HEK293 (cell line): ENCODE data around the gene USH1G.
A peak's percentile ranks its signal among the peaks of the same experiment; 100 is the strongest.

Source experiments
- CTCF ChIA-PET: fragments of 350-600 bp; formaldehyde crosslinking; extraction: SDS; loops from one replicate; lab custom pipeline; 2021; ENCODE audit warnings: antibody characterized with exemption; lab: Yijun Ruan, JAX
- POLR2A ChIA-PET: fragments of 300-600 bp; formaldehyde crosslinking; extraction: SDS; loops from one replicate; lab custom pipeline; 2020; ENCODE audit warnings: antibody characterized with exemption, inconsistent platforms; lab: Yijun Ruan, JAX
- H3K27ac ChIP-seq: fragments of 200-500 bp; sonication (Bioruptor generic); 2 replicates; pipeline ENCODE4 v1.5.1; 2014; ENCODE audit warnings: low read depth, low read length, control low read depth, inconsistent platforms; ENCODE audit errors: extremely low read depth
- H3K36me3 ChIP-seq, 2 experiments: fragments of 200-500 bp in 1 of 2; sonication (Bioruptor generic) in 1 of 2; 1 replicate in 1 of 2; 2 replicates in 1 of 2; pipeline ENCODE4 v1.5.1; 2014 to 2017; ENCODE audit warnings: inconsistent platforms in 2 of 2, low read length in 2 of 2; ENCODE audit not compliant: control insufficient read depth in 2 of 2, insufficient read depth in 1 of 2
- H3K4me1 ChIP-seq: fragments of 200-500 bp; sonication (Bioruptor generic); 2 replicates; pipeline ENCODE4 v1.5.1; 2014; ENCODE audit warnings: mild to moderate bottlenecking, low read length, inconsistent platforms; ENCODE audit not compliant: control insufficient read depth, insufficient read depth
- H3K4me3 ChIP-seq: 2 replicates; pipeline ENCODE4 v1.5.1; 2011; ENCODE audit warnings: low read depth, mild to moderate bottlenecking, control low read depth, low read length, moderate library complexity
- H3K9me3 ChIP-seq: fragments of 200-500 bp; sonication (Bioruptor generic); 2 replicates; pipeline ENCODE4 v1.5.1; 2014; ENCODE audit warnings: low read depth, low read length, inconsistent platforms; ENCODE audit not compliant: control insufficient read depth, insufficient read depth
- EGR2 ChIP-seq: fragments of 450-650 bp; formaldehyde crosslinking; IDR thresholded peaks from 2 replicates; pipeline ENCODE4 v1.5.1; 2016; ENCODE audit warnings: low read depth, missing biosample characterization, missing genetic modification characterization
- GLIS2 ChIP-seq: fragments of 450-650 bp; formaldehyde crosslinking; IDR thresholded peaks from 2 replicates; pipeline ENCODE4 v1.5.1; 2016; ENCODE audit warnings: missing biosample characterization, missing genetic modification characterization
- MZF1 ChIP-seq: fragments of 450-650 bp; formaldehyde crosslinking; IDR thresholded peaks from 2 replicates; pipeline ENCODE4 v1.5.1; 2017; ENCODE audit warnings: missing biosample characterization, missing genetic modification characterization, borderline replicate concordance
- RBAK ChIP-seq: fragments of 450-650 bp; formaldehyde crosslinking; IDR thresholded peaks from 2 replicates; pipeline ENCODE4 v1.5.1; 2016; ENCODE audit warnings: missing biosample characterization, missing genetic modification characterization
- SCRT2 ChIP-seq: fragments of 450-650 bp; formaldehyde crosslinking; IDR thresholded peaks from 2 replicates; pipeline ENCODE4 v1.5.1; 2016; ENCODE audit warnings: missing biosample characterization, missing genetic modification characterization
- SP3 ChIP-seq: fragments of 450-650 bp; formaldehyde crosslinking; IDR thresholded peaks from 2 replicates; pipeline ENCODE4 v1.5.1; 2016; ENCODE audit warnings: missing biosample characterization, missing genetic modification characterization
- YY2 ChIP-seq: fragments of 450-650 bp; formaldehyde crosslinking; IDR thresholded peaks from 2 replicates; pipeline ENCODE4 v1.5.1; 2016; ENCODE audit warnings: missing biosample characterization, missing genetic modification characterization
- ZBTB48 ChIP-seq: fragments of 450-650 bp; formaldehyde crosslinking; IDR thresholded peaks from 2 replicates; pipeline ENCODE4 v1.5.1; 2016; ENCODE audit warnings: missing biosample characterization, missing genetic modification characterization
- ZNF157 ChIP-seq: fragments of 450-650 bp; formaldehyde crosslinking; IDR thresholded peaks from 2 replicates; pipeline ENCODE4 v1.5.1; 2016; ENCODE audit warnings: missing biosample characterization, missing genetic modification characterization
- ZNF239 ChIP-seq: fragments of 450-650 bp; formaldehyde crosslinking; IDR thresholded peaks from 2 replicates; pipeline ENCODE4 v1.5.1; 2016; ENCODE audit warnings: missing biosample characterization, missing genetic modification characterization
- ZNF274 ChIP-seq, 2 experiments: fragments of 200-500 bp in 1 of 2; fragments of 450-650 bp in 1 of 2; sonication (Bioruptor generic) in 1 of 2; formaldehyde crosslinking in 1 of 2; IDR thresholded peaks; 2 replicates each; pipeline versions ENCODE4 v1.5.1 to v1.6.1; 2014 to 2016; ENCODE audit warnings: borderline replicate concordance in 1 of 2, inconsistent platforms in 1 of 2, low read length in 1 of 2, missing biosample characterization in 1 of 2, missing genetic modification characterization in 1 of 2
- ZNF302 ChIP-seq: fragments of 450-650 bp; formaldehyde crosslinking; IDR thresholded peaks from 2 replicates; pipeline ENCODE4 v1.5.1; 2016; ENCODE audit warnings: missing biosample characterization, missing genetic modification characterization, low read depth
- ZNF558 ChIP-seq: fragments of 450-650 bp; formaldehyde crosslinking; IDR thresholded peaks from 2 replicates; pipeline ENCODE4 v1.5.1; 2016; ENCODE audit warnings: missing biosample characterization, missing genetic modification characterization
- ZNF560 ChIP-seq: fragments of 450-650 bp; formaldehyde crosslinking; IDR thresholded peaks from 2 replicates; pipeline ENCODE4 v1.5.1; 2017; ENCODE audit warnings: missing biosample characterization, missing genetic modification characterization, borderline replicate concordance
- ZNF571 ChIP-seq: fragments of 450-650 bp; formaldehyde crosslinking; IDR thresholded peaks from 2 replicates; pipeline ENCODE4 v1.5.0; 2017; ENCODE audit warnings: missing biosample characterization, missing genetic modification characterization
- ZNF747 ChIP-seq: fragments of 450-650 bp; formaldehyde crosslinking; IDR thresholded peaks from 2 replicates; pipeline ENCODE4 v1.5.1; 2016; ENCODE audit warnings: missing biosample characterization, missing genetic modification characterization
- ZNF785 ChIP-seq: fragments of 450-650 bp; formaldehyde crosslinking; IDR thresholded peaks from 2 replicates; pipeline ENCODE4 v1.5.1; 2016; ENCODE audit warnings: missing biosample characterization, missing genetic modification characterization
- ZSCAN16 ChIP-seq: fragments of 450-650 bp; formaldehyde crosslinking; IDR thresholded peaks from 2 replicates; pipeline ENCODE4 v1.5.1; 2016; ENCODE audit warnings: missing biosample characterization, missing genetic modification characterization
- TF ChIP-seq, protein P1 (sequence below): fragments of 450-650 bp; formaldehyde crosslinking; conservative IDR thresholded peaks from 2 replicates; pipeline ENCODE4 v1.5.1; 2016; ENCODE audit warnings: low read depth, missing biosample characterization, missing genetic modification characterization
- TF ChIP-seq, protein P2 (sequence below): fragments of 450-650 bp; formaldehyde crosslinking; IDR thresholded peaks from 2 replicates; pipeline ENCODE4 v1.5.1; 2016; ENCODE audit warnings: missing biosample characterization, missing genetic modification characterization
- TF ChIP-seq, protein P3 (sequence below): fragments of 450-650 bp; formaldehyde crosslinking; IDR thresholded peaks from 2 replicates; pipeline ENCODE4 v1.5.1; 2017; ENCODE audit warnings: missing biosample characterization, missing genetic modification characterization

Gene USH1G

DNA sequence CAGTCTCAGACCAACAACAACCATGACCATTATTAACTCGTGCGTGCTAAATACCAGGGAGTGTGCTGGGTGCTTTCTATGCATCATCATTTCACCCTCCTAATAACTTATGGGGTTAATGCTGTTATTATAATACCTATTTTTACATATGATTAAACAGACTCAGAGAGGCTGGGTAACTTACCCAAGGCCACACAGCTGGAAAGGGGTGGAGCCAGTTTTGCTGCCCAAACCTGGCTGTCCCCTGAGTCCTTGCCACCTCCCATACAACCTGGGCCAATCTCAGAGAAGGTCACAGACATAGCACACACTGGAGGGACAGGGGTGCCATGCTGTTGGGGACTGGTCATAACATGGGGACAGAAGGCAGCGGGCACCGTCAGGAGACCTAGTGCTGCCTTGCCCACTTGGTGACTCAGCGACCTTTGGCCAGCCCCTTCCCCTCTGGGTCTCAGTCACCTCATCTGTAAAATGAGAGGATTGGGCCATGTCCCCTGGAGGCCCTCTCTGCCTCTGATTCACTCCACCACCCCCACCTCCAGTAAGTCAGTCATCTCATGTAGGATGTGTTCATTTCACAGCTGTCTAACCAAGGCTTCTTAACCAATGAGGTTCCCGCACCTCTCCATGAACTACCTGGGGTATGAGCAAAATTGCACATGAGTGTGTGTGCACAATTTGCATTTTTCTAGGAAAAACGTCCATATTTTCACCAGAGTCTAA is 18.2 kb downstream of the USH1G start (continued):
- TF ChIP-seq ZNF239 (tag by site-specific recombination) (no peak), ZNF157 (tag by site-specific recombination) (no peak), YY2 (no peak), ZNF558 (tag by site-specific recombination) (no peak), ZNF785 (tag by site-specific recombination) (no peak), SP3 (no peak), ZNF571 (no peak)
- TF ChIP-seq, protein P1, sequence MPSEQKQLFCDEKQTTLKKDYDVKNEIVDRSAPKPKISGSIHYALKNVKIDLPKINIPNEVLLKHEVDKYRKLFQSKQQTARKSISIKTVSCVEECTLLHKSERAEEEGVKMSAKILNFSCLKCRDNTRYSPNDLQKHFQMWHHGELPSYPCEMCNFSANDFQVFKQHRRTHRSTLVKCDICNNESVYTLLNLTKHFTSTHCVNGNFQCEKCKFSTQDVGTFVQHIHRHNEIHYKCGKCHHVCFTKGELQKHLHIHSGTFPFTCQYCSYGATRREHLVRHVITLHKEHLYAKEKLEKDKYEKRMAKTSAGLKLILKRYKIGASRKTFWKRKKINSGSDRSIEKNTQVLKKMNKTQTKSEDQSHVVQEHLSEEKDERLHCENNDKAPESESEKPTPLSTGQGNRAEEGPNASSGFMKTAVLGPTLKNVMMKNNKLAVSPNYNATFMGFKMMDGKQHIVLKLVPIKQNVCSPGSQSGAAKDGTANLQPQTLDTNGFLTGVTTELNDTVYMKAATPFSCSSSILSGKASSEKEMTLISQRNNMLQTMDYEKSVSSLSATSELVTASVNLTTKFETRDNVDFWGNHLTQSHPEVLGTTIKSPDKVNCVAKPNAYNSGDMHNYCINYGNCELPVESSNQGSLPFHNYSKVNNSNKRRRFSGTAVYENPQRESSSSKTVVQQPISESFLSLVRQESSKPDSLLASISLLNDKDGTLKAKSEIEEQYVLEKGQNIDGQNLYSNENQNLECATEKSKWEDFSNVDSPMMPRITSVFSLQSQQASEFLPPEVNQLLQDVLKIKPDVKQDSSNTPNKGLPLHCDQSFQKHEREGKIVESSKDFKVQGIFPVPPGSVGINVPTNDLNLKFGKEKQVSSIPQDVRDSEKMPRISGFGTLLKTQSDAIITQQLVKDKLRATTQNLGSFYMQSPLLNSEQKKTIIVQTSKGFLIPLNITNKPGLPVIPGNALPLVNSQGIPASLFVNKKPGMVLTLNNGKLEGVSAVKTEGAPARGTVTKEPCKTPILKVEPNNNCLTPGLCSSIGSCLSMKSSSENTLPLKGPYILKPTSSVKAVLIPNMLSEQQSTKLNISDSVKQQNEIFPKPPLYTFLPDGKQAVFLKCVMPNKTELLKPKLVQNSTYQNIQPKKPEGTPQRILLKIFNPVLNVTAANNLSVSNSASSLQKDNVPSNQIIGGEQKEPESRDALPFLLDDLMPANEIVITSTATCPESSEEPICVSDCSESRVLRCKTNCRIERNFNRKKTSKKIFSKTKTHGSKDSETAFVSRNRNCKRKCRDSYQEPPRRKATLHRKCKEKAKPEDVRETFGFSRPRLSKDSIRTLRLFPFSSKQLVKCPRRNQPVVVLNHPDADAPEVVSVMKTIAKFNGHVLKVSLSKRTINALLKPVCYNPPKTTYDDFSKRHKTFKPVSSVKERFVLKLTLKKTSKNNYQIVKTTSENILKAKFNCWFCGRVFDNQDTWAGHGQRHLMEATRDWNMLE (tag by site-specific recombination), result no peak

DNA sequence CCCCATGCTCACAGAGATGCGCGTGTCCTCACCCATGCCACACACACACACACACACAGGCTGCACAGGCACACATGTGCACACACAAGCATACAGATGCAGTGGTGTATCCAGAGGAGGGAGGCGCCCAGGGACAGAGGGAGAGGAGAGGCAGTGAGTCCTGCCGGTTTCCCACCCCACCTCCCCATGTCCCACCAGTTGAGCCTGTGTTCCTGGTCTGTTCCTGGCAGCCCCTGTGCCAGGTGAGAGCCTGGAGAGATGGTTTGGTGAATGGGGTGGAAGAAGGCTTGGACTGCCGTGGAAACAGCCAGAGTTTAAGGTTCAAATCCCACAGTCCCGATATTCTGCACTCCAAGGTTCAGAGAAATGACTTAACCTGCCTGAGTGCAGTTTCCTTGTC is 19.4 kb downstream of the USH1G start:
- no peaks in the 10 kb centered on the region for H3K9me3 ChIP-seq
- H3K4me1 ChIP-seq, result no peaks in the 10 kb centered on the region
- H3K4me3 ChIP-seq, result no peak overlapping the region
- H3K27ac ChIP-seq, result no peak overlapping the region
- ChIA-PET CTCF (interaction anchor here (1.5 kb wide), 1 partner anchor 39 kb away, joined by 3 read pairs; no protein-coding TSS in a partner anchor), POLR2A (no interaction called here)
- no peaks in the 10 kb centered on the region for H3K36me3 ChIP-seq
- TF ChIP-seq ZBTB48 (tag by site-specific recombination) (no peak), SCRT2 (tag by site-specific recombination) (peak; percentile 32; the same call in 1 of the 2 replicates)

DNA sequence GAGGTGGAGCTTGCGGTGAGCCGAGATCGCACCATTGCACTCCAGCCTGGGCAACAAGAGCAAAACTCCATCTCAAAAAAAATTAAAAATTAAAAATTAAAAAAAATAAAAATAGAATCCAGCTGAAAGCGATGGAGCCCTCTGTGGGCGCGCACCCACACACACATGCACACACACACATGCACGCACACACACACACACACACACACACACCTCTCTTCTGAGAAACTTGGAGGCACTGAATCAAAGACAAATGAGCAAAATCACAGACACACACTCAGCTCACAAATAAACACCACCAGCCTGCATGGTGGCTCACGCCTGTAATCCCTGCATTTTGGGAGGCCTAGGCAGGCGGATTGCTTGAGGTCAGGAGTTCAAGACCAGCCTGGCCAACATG is 20.0 kb downstream of the USH1G start:
- H3K36me3 ChIP-seq, result no peaks in the 10 kb centered on the region
- CTCF ChIA-PET, result interaction anchor here (1.5 kb wide), 1 partner anchor 38 kb away, joined by 3 read pairs; no protein-coding TSS in a partner anchor
- no peak overlapping the region for H3K27ac ChIP-seq
- H3K4me1 ChIP-seq, result no peaks in the 10 kb centered on the region
- TF ChIP-seq ZNF560 (tag by site-specific recombination) (no peak), ZNF747 (tag by site-specific recombination) (no peak), MZF1 (tag by site-specific recombination) (no peak), ZNF274 (IDR thresholded peaks at IDR 0.05; ENCODE audit: low read length) (no peak), ZNF274 (tag by site-specific recombination; IDR thresholded peaks at IDR 0.05; ENCODE audit: borderline replicate concordance) (no peak), ZNF302 (tag by site-specific recombination) (no peak), ZSCAN16 (no peak), GLIS2 (tag by site-specific recombination) (no peak), RBAK (tag by site-specific recombination) (no peak), EGR2 (tag by site-specific recombination) (peak; percentile 53)
- TF ChIP-seq, protein P2, sequence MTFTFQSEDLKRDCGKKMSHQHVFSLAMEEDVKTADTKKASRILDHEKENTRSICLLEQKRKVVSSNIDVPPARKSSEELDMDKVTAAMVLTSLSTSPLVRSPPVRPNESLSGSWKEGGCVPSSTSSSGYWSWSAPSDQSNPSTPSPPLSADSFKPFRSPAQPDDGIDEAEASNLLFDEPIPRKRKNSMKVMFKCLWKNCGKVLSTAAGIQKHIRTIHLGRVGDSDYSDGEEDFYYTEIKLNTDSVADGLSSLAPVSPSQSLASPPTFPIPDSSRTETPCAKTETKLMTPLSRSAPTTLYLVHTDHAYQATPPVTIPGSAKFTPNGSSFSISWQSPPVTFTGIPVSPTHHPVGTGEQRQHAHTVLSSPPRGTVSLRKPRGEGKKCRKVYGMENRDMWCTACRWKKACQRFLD (tag by site-specific recombination), result no peak
- TF ChIP-seq, protein P3, sequence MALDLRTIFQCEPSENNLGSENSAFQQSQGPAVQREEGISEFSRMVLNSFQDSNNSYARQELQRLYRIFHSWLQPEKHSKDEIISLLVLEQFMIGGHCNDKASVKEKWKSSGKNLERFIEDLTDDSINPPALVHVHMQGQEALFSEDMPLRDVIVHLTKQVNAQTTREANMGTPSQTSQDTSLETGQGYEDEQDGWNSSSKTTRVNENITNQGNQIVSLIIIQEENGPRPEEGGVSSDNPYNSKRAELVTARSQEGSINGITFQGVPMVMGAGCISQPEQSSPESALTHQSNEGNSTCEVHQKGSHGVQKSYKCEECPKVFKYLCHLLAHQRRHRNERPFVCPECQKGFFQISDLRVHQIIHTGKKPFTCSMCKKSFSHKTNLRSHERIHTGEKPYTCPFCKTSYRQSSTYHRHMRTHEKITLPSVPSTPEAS (tag by site-specific recombination), result peak; percentile 77
- H3K4me3 ChIP-seq, result no peak overlapping the region
- POLR2A ChIA-PET, result interaction anchor here (1.0 kb wide), 1 partner anchor 8 kb away, joined by 3 read pairs; no protein-coding TSS in a partner anchor
- no peaks in the 10 kb centered on the region for H3K9me3 ChIP-seq
